ENCODE data around the gene VSTM4.

GRCh38 chr10:49153115-49153514 is 37.8 kb upstream of the VSTM4 start:
- no peak for TF ChIP-seq CTCF (IDR thresholded peaks at IDR 0.05)
- TF ChIP-seq POLR2AphosphoS5 (IDR thresholded peaks at IDR 0.05): no peak
- TF ChIP-seq EP300 (IDR thresholded peaks at IDR 0.05): no peak
